ENCODE results near the gene WDR7. TPM values are rescaled to one million over a fixed set of nuclear protein-coding genes. Genes with fewer than 3 reads are reported as not detected.

WDR7 gene
- total and polyA plus RNA-seq, 9 of the 15 experiments (the other 6 are each of a cell fraction or from before 2014, with no cell fraction given) = 1.4 to 9.4 (median 5.3) TPM

DNA sequence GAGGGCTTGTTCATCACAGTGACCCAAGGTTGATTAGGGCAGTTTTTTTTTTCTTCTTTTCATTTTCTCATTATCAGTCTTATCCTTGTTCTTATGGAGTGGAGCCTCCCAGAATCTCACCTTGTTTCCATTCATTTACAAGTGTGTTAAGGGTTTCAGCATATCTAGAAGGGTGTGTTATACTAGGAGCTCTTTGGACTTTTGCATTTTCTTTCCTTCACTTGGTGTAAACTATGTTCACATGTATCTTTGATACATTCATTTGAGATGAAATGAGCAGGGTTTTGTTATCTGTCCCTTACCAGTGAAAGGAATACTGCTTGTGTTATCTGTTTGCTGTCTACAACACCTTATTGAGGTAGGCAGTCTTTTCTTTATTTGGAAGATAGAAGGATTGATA lies 96.7 kb downstream of the WDR7 start (continued):
- TF ChIP-seq, protein P1, sequence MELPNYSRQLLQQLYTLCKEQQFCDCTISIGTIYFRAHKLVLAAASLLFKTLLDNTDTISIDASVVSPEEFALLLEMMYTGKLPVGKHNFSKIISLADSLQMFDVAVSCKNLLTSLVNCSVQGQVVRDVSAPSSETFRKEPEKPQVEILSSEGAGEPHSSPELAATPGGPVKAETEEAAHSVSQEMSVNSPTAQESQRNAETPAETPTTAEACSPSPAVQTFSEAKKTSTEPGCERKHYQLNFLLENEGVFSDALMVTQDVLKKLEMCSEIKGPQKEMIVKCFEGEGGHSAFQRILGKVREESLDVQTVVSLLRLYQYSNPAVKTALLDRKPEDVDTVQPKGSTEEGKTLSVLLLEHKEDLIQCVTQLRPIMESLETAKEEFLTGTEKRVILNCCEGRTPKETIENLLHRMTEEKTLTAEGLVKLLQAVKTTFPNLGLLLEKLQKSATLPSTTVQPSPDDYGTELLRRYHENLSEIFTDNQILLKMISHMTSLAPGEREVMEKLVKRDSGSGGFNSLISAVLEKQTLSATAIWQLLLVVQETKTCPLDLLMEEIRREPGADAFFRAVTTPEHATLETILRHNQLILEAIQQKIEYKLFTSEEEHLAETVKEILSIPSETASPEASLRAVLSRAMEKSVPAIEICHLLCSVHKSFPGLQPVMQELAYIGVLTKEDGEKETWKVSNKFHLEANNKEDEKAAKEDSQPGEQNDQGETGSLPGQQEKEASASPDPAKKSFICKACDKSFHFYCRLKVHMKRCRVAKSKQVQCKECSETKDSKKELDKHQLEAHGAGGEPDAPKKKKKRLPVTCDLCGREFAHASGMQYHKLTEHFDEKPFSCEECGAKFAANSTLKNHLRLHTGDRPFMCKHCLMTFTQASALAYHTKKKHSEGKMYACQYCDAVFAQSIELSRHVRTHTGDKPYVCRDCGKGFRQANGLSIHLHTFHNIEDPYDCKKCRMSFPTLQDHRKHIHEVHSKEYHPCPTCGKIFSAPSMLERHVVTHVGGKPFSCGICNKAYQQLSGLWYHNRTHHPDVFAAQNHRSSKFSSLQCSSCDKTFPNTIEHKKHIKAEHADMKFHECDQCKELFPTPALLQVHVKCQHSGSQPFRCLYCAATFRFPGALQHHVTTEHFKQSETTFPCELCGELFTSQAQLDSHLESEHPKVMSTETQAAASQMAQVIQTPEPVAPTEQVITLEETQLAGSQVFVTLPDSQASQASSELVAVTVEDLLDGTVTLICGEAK (IDR thresholded peaks at IDR 0.05) = no peak
- TF ChIP-seq, protein P1 (CRISPR knock-in tag; IDR thresholded peaks at IDR 0.05) = no peak
- TF ChIP-seq ZNF785 (CRISPR knock-in tag; IDR thresholded peaks at IDR 0.05) (no peak), PHF8 (IDR thresholded peaks at IDR 0.05; ENCODE audit: borderline replicate concordance, low read length) (no peak), HOXB6 (CRISPR knock-in tag; IDR thresholded peaks at IDR 0.05; ENCODE audit: borderline replicate concordance) (no peak), MAFF (IDR thresholded peaks at IDR 0.05; ENCODE audit: low read length) (no peak), ZNF282 (CRISPR knock-in tag; IDR thresholded peaks at IDR 0.05) (no peak), NCOR1 (IDR thresholded peaks at IDR 0.05) (no peak)
- TF ChIP-seq, protein P2, sequence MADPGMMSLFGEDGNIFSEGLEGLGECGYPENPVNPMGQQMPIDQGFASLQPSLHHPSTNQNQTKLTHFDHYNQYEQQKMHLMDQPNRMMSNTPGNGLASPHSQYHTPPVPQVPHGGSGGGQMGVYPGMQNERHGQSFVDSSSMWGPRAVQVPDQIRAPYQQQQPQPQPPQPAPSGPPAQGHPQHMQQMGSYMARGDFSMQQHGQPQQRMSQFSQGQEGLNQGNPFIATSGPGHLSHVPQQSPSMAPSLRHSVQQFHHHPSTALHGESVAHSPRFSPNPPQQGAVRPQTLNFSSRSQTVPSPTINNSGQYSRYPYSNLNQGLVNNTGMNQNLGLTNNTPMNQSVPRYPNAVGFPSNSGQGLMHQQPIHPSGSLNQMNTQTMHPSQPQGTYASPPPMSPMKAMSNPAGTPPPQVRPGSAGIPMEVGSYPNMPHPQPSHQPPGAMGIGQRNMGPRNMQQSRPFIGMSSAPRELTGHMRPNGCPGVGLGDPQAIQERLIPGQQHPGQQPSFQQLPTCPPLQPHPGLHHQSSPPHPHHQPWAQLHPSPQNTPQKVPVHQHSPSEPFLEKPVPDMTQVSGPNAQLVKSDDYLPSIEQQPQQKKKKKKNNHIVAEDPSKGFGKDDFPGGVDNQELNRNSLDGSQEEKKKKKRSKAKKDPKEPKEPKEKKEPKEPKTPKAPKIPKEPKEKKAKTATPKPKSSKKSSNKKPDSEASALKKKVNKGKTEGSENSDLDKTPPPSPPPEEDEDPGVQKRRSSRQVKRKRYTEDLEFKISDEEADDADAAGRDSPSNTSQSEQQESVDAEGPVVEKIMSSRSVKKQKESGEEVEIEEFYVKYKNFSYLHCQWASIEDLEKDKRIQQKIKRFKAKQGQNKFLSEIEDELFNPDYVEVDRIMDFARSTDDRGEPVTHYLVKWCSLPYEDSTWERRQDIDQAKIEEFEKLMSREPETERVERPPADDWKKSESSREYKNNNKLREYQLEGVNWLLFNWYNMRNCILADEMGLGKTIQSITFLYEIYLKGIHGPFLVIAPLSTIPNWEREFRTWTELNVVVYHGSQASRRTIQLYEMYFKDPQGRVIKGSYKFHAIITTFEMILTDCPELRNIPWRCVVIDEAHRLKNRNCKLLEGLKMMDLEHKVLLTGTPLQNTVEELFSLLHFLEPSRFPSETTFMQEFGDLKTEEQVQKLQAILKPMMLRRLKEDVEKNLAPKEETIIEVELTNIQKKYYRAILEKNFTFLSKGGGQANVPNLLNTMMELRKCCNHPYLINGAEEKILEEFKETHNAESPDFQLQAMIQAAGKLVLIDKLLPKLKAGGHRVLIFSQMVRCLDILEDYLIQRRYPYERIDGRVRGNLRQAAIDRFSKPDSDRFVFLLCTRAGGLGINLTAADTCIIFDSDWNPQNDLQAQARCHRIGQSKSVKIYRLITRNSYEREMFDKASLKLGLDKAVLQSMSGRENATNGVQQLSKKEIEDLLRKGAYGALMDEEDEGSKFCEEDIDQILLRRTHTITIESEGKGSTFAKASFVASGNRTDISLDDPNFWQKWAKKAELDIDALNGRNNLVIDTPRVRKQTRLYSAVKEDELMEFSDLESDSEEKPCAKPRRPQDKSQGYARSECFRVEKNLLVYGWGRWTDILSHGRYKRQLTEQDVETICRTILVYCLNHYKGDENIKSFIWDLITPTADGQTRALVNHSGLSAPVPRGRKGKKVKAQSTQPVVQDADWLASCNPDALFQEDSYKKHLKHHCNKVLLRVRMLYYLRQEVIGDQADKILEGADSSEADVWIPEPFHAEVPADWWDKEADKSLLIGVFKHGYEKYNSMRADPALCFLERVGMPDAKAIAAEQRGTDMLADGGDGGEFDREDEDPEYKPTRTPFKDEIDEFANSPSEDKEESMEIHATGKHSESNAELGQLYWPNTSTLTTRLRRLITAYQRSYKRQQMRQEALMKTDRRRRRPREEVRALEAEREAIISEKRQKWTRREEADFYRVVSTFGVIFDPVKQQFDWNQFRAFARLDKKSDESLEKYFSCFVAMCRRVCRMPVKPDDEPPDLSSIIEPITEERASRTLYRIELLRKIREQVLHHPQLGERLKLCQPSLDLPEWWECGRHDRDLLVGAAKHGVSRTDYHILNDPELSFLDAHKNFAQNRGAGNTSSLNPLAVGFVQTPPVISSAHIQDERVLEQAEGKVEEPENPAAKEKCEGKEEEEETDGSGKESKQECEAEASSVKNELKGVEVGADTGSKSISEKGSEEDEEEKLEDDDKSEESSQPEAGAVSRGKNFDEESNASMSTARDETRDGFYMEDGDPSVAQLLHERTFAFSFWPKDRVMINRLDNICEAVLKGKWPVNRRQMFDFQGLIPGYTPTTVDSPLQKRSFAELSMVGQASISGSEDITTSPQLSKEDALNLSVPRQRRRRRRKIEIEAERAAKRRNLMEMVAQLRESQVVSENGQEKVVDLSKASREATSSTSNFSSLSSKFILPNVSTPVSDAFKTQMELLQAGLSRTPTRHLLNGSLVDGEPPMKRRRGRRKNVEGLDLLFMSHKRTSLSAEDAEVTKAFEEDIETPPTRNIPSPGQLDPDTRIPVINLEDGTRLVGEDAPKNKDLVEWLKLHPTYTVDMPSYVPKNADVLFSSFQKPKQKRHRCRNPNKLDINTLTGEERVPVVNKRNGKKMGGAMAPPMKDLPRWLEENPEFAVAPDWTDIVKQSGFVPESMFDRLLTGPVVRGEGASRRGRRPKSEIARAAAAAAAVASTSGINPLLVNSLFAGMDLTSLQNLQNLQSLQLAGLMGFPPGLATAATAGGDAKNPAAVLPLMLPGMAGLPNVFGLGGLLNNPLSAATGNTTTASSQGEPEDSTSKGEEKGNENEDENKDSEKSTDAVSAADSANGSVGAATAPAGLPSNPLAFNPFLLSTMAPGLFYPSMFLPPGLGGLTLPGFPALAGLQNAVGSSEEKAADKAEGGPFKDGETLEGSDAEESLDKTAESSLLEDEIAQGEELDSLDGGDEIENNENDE (IDR thresholded peaks at IDR 0.05; ENCODE audit: low read depth, low read length) = no peak

All from K562 (cell line).